Measurements from ENCODE around the gene RASA3.

DNA sequence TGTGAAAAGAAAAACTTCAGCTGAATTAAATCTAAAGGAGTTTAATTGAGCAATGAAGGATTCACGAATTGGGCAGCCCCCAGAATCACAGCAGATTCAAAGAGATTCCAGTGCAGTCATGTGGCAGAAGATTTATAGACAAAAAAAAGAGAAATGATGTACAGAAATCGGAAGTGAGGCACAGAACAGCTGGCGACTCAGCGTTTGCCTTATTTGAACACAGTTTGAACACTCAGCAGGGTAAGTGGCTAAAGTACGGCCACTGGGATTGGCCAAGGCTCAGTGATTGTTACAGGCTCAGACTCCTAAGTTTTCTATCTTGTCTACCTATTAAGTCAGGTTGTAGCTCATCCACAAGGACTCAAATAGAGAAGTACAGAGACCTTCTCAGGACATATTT lies 35.0 kb upstream of the RASA3 start:
- TF ChIP-seq, protein P1, sequence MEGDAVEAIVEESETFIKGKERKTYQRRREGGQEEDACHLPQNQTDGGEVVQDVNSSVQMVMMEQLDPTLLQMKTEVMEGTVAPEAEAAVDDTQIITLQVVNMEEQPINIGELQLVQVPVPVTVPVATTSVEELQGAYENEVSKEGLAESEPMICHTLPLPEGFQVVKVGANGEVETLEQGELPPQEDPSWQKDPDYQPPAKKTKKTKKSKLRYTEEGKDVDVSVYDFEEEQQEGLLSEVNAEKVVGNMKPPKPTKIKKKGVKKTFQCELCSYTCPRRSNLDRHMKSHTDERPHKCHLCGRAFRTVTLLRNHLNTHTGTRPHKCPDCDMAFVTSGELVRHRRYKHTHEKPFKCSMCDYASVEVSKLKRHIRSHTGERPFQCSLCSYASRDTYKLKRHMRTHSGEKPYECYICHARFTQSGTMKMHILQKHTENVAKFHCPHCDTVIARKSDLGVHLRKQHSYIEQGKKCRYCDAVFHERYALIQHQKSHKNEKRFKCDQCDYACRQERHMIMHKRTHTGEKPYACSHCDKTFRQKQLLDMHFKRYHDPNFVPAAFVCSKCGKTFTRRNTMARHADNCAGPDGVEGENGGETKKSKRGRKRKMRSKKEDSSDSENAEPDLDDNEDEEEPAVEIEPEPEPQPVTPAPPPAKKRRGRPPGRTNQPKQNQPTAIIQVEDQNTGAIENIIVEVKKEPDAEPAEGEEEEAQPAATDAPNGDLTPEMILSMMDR (IDR thresholded peaks at IDR 0.05): no peak
- TF ChIP-seq POLR2A (IDR thresholded peaks at IDR 0.05): no peak

Data from right lobe of liver (tissue), 4 donors.